ENCODE data around the gene ARHGEF17.
"Not testable (repeated sequence)": the region's sequence is repeated elsewhere in the genome, so short reads cannot be mapped to it uniquely, and the experiment has no call there.

The ARHGEF17 gene

DNA sequence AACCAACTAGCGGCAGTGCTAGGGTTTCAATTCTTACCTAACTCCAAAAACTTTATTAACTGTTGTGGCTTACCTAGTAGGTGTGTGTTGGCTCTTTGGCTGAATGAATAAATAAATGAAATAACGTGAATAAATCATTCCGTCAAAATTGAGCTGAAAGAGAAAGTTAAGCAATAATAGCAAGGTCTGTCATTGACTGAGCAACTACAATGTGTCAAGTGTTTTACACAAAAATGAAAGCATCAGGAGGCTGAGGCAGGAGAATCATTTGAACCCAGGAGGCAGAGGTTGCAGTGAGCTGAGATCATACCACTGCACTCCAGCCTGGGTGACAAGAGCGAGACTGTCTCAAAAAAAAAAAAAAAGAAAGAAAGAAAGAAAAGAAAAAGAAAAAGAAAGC is 33.9 kb upstream of the ARHGEF17 start:
- DNase-seq, result not testable (repeated sequence)

DNA sequence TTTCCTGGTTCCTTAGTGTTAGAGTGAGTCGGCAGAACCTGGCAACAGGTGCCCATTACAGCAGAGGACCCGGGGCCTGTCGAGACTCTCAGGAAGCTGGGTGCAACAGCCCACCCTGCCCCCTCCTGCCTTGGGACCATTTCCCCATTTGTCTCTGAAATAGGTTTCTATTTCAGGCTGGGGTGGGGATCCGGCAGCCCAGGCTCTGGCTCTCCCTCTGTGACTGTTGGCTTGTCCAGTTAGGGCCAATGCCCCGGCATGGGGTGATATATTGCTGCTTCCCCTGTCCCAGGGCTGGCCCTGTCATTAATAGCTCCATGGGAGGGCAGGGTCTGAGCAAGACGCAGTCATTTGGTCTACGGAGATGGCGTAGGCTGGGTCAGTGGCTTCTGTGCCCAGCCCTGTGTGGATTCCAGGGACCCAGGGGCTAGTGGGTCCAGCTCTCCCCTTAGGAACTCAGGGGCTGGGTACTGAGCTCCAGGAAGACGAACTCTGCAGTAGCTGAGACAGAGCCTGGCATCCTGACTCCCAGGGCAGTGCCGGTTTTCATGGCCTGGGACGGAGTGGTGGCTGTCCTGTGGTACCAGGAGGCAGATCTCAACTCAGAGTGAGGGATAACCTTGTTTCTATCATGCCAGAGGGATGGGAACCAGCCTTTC is 33.2 kb upstream of the ARHGEF17 start:
- no peak for DNase-seq

- DNase-seq, result no peak
Observed at GRCh38 chr11:73275381-73275750, 32.7 kb upstream of the ARHGEF17 start.

- DNase-seq, result no peak
Observed at GRCh38 chr11:73277467-73277866, 30.6 kb upstream of the ARHGEF17 start.

DNA sequence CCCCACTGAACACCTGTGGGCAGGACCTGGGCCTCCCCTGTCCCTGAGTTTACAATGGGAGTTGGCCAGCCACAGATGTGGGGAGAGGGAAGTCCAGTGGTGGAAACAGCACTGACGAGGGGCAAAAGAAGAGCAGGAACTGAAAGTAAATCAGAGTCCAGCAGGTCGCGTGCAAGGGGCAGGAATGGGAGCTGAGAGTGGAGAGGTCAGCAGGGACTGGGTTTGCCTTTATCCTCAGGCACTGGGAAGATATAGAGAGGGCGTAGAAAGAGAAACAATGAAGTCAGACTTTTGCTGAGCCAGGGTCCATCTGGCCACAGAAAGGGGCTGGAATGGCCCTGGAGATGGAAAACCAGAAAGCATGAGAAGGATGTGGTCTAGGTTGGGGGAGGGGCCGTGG is 27.4 kb upstream of the ARHGEF17 start:
- DNase-seq, result no peak

DNA sequence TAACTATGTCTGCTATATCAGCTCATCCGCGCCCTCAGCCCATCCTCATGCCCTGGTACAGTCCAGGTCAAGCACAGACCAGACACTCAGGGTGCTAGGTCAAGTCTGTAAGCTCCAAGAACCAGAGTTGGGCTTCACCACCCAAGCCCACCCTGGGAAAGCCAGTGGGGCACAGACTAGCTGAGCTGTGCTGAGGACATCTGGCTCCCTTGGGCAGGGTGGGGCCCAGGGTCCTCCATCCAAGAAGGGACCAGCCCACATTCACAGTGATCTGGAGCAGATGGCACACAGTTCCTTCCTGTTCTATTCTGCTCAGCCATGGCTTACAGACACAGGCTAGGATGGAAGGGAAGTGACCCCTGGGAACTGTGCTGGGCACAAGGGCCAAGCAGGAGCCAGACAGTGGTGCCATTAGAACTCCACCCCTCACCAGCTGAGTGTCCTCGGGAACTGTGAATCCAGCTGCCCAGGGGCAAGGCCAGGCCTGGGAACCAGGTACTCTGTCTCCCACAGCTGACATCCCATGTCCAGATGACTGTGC is 26.8 kb upstream of the ARHGEF17 start:
- no peak for DNase-seq

- DNase-seq, result no peak
Observed at GRCh38 chr11:73281796-73282660, 26.0 kb upstream of the ARHGEF17 start.

- DNase-seq, result no peak
Observed at GRCh38 chr11:73283276-73284000, 24.6 kb upstream of the ARHGEF17 start.

DNA sequence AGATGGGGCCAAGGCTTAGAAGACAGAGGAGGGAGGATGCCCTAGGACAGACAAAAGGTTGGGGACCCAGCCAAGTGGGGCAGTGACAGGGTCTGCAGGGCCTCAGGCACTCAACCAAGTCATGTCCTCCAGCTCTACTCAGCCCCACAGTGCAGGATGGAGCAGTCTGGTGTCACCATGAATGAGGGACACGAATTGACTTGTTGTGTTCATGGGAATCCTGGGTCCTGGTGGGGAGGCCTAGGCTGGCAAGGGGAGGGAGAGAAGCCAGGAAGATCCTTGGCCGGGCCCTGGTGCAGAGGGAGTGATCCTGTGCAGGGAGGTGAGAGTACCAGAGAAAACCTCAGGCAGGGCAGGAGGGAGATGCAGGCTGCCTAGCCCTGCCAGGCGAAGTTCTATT is 24.0 kb upstream of the ARHGEF17 start:
- DNase-seq, result no peak

- DNase-seq, result no peak
Observed at GRCh38 chr11:73285721-73286120, 22.4 kb upstream of the ARHGEF17 start.

DNA sequence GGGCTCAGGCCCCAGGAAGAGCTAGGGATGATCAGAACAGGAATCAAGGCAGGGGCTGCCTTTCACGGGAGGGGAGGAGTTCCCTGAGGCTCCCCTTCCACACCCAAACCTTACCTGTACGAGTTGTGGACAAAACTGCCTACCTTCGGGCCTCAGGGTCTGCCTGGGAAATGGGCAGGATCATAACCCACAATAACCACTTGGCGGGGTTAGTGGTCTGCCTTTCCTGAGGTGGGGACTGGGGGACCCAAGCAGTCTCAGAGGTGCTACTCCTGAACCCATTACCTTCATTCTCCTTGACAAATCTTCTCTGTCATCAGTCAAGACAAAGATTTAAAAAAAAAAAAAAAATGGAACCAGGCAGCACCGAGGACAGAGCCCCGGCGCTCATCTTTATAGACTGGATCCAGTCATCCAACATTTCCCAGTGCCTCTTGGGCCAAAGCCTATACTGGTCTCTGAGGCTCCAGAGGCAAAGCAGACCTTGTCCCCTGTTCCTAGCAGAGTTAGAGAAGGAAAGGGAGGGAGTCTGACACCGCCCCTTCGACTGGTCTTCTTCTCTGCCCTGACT is 21.8 kb upstream of the ARHGEF17 start:
- no peak for DNase-seq

DNA sequence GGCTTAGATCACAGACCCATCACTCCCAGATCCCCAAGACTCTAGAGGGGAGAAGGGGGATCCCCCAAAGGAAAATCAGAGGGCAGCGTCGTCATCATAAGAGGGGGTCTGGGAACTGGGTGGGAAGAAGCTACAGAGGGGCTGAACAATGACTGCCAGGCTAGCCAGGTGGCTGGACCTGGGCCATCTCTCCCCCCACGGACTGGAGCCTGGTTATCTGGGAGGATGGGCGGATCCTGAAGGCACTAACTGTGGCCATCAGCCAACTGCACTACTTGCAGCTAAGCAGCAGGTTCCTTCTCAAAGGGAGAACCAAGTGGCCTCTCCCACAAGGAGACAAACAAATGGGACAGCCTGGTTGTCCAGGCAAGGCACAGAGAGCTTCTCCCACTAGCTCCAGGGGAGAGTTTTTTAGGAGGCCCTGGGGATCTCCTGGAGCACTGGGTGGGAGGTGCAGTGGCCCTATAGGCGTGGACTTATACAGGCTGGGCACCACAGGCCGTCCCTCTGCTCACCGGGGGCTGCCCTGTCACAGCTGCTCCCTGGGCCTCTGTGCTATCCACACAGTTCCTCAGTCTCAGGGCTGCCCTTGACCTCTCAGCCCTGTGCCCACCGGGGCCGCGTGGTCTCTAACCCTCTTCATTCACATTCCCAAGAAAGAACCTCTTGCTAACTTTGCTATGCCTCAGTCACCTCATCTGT is 20.5 kb upstream of the ARHGEF17 start:
- no peak for DNase-seq

DNA sequence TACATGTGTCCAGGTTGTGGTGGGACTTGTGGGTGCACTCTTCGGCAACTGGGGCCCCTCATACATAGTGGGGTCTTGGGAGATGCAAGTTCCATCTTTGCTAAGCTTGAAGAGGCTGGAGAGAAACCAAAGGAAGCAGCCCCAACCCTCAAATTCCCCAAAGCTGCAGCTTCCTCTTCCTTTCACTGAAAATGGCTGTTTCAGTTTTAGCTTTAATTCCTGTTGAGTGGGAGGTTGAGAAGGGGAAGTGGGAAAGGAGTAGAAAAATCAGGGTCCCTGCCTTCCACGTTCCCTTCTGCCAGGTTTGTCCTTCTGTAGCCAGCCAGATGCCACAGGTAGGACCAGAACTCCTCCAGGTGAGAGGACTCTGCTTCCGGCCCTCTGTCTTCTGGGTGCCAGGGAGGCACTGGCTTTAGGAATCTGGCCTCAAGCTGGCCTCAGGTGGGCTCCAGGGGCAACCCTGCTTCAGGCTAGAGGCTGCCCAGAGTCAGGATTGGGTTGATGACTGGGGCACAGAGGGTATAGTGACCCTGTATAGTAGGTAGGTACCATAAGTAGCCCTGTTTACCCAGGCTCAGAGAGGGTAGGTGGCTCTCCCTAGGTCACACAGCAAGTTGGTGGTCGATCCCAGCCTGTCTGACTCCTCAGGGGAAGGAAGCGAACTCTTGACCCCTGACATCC is 19.7 kb upstream of the ARHGEF17 start:
- DNase-seq, result no peak

DNA sequence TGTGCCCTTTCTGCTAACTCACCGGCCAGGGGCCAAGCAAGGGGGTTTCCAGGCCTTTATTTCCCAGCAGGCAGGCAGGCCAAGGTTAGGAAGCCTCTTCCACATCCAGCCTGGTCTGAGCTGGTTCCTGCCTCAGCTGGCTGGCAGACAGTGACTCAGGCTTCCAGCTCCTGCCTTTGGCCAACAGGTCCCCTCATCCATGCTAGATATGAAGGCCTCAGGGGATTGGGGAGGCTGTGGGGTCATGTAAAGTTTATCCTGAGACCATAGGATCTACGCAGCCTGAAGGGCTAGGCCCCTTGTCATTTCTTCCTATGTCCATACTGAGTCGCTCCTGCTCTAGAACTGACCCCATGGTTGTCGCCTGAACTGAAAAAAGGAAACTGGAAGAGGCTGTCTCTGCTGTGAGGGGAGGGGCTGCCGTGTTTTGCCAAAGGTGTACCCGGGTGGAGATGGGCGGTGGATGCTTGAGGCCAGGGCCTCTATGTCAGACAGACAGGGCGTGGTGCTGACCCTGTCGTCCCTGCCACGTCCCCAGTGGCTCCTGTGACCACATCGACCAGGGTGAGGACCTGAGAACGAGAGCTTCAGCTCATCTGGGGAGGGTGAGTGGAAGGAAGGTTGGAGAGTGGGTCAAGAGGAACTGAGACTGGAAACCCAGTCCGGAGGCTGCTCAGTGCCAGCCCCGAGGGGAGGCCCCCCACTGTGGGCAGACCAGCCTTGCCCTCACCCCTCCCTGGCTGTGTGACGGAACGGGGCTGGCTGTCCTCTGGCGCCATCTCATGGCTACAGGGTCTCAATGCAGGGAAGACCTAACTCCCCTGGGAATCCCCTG is 19.0 kb upstream of the ARHGEF17 start:
- DNase-seq, result peak; percentile 65

- DNase-seq, result no peak
Observed at GRCh38 chr11:73290536-73290935, 17.5 kb upstream of the ARHGEF17 start.

GRCh38 chr11:73291196-73291595 is 16.9 kb upstream of the ARHGEF17 start:
- DNase-seq, result no peak

DNA sequence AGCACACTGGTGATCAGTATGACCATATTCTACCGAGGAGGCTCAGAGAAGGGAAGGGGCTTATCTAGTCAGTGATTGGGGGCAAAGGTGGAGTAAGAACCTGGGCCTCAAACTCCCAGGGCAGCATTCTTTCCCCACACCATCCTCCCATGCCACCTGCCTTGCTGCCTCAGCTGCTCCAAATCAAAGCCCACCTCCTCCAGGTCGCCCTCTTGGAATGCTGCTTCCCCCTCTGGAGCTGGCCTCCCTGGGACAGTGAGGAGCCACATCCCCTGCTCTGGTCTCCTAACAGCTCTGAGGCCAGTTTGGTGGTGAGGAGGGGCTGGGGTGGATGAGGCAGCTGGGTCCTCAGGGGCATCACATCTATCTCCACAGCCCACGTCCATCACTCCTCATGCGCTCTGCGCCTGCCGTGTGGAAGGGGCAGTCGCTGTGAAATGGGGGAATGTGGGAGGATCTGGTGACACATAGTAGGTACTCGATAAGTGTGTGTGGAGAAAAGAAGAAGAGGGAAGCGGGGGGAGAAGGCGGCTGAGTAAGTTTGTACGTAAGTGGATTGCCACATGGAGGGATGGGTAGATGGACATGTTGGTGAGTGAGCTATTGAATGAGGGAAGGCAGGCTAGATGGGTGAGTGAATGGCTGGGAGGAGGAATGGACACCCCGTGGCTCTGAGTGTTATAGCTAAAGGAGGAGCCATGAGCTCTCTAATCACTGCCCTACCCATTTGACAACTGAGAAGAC is 16.1 kb upstream of the ARHGEF17 start:
- no peak for DNase-seq

GRCh38 chr11:73292525-73292894 is 15.6 kb upstream of the ARHGEF17 start:
- no peak for DNase-seq

GRCh38 chr11:73293356-73293936 is 14.6 kb upstream of the ARHGEF17 start:
- no peak for DNase-seq

GRCh38 chr11:73294604-73295003 is 13.5 kb upstream of the ARHGEF17 start:
- DNase-seq, result no peak

Measured in kidney glomerular epithelial cell (primary cell).